Stimulated activated CD4-positive, alpha-beta T cell treated with anti-CD3 and anti-CD28 coated beads, Interleukin-1b, Interleukin-23, amount 100 ng/mL, for 4 hours (primary cell): ENCODE results near the gene LEFTY1.

Experiments used
- DNase-seq, 2 donors: peaks; one replicate each; pipeline ENCODE4 v3.0.0-alpha.2; 2020; ENCODE audit warnings: low read depth in 2 of 2

Gene LEFTY1

DNA sequence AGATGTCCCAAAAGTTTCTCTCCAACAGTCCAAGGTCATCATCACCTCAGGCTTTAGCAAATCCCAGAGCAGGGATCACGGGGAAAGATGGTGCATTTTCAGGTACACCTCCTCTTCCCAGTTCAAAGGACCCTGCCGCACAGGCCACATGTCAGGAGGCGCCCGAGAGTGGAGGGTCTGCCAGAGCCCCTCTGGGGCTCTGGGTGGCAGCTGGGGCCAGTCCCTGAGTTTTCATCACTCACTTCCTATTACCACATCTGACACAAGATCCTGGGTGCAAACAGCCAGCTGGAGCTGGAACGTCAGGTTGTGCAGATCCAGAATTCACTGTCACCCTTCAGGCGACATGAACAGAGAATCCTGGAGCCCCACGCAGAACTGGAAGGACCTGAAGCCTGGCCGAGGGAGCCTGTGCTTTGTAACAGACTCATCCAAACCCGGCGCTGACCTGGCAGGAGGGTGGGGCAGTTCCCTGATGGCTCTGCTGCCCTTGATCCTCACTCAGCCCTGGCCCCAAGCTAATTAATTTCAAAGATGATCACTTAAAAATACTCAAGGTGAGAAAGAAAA is 15.6 kb downstream of the LEFTY1 start:
- DNase-seq = no peak

GRCh38 chr1:225872075-225872430 is 16.9 kb downstream of the LEFTY1 start:
- DNase-seq = no peak

DNA sequence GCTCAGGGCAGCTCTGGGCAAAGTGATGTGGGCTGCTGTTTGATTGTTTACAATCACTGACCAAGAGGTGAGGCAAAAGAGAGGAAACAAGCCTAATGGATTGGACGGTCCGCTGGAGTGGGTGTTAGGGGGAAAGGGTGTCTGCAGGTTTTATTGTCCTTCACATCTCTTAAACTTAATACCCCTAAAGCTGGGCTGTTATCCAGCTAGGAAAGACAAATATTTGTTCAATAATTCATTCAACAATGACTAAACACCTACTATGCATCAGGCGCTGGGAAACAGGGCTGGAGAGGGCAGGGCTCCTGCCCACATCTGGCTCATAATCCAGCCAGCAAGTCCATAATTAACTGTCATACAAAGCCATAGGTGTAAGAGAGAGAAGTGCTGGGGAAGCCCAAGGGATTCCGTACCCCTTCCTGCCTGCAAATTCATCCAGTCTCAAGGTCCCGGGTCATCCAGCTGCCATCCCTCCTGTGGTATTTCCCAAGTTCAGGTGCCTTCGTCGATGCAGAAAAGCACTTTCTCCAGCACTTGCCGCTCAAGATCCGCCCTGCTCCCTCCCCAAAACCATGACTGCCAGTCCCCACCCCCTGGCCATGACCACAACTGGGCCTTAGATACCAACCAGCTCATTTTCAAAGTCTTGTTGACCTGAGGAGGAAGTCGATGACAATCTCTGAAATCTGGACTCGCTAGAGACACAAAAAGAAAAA is 17.4 kb downstream of the LEFTY1 start:
- no peak for DNase-seq

DNA sequence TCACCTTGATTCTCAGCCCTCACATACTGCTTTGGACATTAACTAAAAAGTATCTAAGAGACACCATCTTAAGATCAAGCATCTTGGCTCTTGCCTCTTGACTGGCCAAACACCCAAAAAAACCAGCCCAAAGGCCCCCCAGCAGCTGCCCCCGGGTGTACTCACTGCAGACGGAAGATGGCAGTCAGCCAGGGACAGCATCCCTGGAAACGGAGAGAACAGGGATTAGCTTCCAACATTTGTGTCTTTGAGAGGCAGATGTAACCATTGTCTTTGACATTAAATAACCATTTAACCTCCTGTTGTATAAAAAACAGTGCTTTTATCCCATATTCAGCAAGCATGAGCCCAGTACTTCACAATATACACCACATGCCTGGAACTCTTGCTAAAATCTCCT is 18.0 kb downstream of the LEFTY1 start:
- DNase-seq = no peak

DNA sequence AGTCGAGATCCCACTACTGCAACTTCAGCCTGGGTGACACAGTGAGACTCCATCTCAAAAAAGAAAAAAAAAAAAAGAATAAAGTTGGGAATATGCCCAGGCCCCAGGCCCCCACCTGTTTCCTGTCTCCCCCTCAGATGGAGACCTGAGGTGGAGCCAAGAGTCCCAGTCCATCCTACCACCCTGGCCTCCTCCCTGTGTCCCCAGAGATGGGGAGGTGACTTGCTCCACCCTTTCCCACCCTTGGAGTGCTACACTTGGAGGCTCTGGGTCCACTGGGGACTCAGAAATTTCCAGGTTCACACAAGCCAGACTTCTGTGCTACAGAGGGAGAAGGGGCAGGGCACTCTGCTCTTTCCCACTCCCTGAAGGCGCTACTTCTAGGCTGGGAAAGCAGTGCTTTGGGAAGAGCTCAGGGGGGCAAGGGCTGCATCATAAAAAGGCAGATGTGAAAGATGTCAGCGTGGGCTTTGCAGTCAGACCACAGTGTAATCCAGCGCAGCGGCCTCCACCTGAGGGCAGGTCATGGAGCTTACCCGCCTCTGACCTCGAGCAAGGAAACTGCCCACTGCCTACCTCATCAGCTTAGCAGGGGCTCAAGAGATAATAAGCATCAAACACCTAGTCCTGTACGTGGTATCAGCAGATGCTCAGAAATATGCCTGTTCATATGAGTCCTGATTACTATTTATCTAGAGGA is 20.2 kb downstream of the LEFTY1 start:
- no peak for DNase-seq

GRCh38 chr1:225866981-225867380 is 22.0 kb downstream of the LEFTY1 start:
- DNase-seq = no peak

DNA sequence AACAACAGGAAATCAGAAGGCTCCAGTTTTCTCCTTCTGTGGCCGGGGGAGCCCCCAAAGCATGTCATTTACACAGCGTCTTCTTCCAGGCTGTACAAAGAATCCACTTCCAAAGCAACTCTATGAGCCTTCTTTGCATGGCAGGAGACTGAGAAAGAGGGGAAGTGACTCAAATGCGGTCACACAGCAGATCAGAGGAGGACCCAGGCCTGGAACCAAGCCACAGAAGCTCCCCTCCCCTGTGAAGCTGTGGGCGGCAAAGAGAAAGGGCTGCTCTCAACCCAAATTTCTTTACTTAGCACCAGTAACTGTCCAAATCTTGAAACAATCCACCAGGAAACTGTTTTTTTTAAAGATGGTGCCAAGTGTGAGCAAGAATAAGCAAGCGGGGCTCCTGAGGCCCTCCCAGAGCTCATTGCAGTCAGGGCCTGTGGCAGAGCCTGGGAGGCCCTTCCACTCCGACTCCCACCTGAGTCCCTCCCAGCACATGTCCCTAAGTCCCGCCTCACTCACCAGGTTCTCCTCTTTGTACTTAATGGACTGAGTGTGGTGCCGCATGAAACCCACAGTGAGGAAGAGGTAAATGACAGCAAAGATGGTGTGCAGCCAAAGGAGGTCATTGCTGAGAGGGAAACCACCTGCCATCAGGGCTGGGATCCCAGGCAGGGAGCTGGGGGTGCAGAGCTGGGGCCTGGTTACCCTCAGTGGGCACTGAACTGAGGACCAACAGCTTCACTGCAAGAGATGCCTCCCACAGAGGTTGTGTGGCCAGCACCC is 22.7 kb downstream of the LEFTY1 start:
- DNase-seq = peak; percentile 50 to 63

DNA sequence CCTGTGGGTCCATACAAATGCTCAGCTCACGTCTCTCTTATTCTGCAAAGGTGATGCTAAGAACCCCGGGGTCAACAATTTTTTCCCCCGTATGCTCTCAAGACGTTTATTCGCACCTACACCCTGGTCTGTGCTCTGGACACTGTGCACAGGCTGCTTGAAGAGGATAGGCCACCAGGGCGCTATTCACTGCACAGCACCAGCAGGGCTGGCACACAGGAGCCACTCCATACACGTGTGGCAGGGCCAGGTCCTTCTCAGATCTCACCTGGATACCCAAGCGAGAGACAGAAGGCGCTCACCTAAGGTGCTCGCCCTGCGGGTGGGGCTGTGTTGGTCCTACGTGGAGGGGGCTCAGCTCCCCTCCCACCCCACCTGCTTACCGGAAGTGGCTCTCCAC is 23.4 kb downstream of the LEFTY1 start:
- no peak for DNase-seq

DNA sequence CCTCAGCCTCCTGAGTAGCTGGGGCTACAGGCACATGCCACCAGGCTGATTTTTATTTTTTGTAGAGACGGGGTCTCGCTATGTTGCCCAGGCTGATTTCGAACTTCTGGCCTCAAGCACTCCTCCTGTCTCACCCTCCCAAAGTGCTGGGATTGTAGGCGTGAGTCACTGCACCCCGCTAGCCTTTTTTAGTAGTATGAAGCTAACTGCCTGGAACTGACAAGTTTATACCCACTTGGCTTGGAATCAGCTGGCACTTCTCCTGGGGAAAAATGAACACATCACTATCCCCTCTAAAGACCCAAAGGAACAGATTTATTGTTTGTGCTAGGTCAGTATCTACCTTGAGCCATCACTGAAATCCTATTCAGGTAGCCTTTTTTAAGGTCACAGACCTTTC is 25.8 kb downstream of the LEFTY1 start:
- DNase-seq = no peak

DNA sequence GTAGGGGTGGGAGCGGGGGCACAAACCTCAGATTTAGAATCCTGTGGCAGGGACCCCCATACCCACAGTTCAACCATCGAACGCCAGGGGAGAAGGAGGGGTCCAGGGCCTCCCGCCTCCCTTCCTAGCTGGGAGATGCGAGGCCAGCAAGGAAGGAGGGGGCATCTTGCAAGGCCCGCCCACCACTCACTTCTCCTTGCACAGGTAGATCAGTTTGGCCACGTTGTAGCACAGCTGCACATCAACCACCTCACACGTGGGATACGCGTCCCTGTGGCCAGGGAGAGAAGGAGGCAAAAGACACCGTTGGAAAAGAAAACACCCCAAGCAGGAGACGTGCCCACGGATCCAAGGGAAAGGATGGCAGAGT is 26.4 kb downstream of the LEFTY1 start:
- DNase-seq = no peak

DNA sequence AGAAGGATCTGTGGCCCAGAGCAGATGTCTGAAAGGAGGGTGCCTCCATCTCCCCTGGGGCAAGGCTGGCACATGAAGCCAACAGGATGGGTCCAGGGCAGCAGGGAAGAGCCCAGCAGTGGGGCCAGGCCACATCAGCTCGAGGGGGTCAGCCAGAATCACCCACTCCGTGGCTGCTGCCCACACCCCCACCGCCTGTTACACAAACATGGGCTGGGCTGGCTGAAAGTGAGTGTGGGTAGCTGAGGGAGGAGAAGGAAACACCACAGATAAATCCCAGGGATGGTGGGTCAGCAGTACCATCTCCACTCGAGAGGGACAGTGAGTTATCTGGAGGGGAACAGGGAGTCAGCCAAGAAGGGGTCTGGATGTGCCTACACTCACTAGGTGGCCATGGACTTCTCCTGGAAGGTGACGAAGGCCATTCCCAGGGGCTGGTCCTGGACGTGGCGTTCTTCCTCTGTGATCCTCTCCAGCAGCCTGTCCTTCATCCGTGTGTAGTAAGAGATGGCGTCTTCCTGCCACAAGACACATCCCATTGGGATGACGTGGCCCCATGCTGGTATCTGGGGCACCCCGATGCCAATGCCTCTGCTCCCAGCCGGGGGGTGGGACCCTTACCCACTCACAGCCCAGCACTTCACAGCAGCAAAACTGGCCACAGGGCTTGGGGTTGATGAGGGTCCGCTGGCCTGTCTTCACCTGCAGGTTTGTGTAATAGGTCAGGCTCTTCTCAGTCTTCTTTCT is 26.9 kb downstream of the LEFTY1 start:
- no peak for DNase-seq

GRCh38 chr1:225860876-225861441 is 28.0 kb downstream of the LEFTY1 start:
- DNase-seq = no peak

- DNase-seq = no peak
These were observed 28.8 kb downstream of the LEFTY1 start for GRCh38 chr1:225860107-225860506.

DNA sequence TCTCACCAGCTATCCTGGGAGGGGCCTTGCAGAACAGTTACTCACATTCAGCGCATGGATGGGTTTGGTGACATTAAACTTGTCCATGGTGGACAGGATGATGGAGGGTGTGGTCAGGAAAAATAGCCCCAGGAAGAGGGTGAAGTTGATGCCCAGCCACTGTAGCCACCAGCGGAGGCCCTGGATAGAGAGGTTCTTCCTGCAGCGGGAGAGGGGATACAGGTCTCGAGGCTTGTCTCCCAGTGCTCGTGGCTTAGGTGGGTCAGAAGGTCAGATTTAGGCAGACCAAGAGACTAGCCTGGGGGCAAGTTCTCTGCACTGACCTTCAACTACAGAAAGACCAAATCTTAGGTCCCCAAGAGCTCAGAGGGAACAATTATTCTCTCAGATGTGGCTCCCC is 29.8 kb downstream of the LEFTY1 start:
- no peak for DNase-seq

- no peak for DNase-seq
These were observed 31.7 kb downstream of the LEFTY1 start for GRCh38 chr1:225857256-225857655.

DNA sequence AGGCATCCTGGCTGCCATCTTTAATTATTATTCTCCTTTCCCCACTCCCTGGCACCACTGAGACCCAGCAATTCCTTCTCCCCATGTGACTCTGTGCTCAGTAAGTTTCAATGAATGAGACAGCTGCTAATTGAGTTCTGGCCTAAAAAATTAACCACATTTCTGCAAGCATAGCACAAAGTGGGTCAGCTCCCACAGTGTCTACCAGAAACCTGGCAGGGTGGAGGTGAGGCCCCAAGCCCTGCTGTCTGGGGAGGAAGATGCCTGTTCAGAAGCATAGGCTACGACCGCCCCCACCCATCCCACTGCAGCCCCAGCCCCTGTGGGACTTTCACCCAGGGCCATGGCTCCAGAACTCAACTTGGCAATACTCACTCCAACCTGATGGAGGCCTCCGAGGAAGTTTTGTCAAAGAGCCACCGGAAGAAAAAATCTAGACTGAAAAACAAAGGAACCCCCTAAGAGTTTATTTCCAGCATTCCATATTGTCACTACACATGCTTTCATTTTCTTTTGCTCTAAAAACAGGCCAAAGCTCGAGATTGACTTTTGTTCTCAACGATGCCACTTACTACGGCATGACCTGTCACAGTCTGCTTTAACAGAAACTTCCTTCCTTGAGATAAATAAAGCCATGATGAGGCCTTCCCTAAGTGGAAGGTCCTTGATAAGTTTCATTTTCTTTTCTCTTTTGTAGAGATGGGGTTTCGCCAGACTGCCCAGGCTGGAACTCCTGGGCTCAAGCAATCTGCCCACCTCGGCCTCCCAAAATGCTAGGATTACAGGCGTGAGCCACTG is 33.2 kb downstream of the LEFTY1 start:
- no peak for DNase-seq

- DNase-seq = no peak
These were observed 35.5 kb downstream of the LEFTY1 start for GRCh38 chr1:225853441-225853840.

GRCh38 chr1:225852413-225853124 is 36.4 kb downstream of the LEFTY1 start:
- no peak for DNase-seq

DNA sequence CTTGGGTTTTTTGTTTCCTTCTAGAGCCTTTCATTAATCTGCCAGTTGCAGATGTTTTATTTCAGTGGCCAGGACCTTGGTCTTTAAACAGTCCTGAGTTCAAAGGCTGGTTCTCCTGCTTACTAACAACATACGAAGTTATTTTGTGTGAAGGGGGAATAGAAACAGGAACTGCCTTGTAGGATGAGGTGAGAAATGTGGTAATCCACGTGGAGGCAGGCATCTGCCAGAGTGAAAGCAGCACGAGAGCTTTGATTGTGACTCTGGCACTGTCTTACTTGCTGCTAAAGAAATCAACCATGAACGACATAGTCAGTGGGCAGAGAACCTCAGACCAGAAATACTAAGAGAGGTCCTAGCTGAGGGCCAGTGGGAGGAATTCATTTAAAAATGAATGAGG is 37.1 kb downstream of the LEFTY1 start:
- no peak for DNase-seq

- DNase-seq = no peak
These were observed 38.6 kb downstream of the LEFTY1 start for GRCh38 chr1:225850370-225850769.
